Activated naive CD8-positive, alpha-beta T cell treated with anti-CD3 and anti-CD28 coated beads for 36 hours (primary cell): ENCODE results near the gene CCNY. TPM values are rescaled to one million over a fixed set of nuclear protein-coding genes. Genes with fewer than 3 reads are reported as not detected.

Experiments
- DNase-seq: peaks from one replicate; pipeline ENCODE4 v3.0.0; 2021
- H3K27ac Mint-ChIP-seq: one replicate; pipeline ENCODE4 v1.8.0; 2022; ENCODE audit warnings: mild to moderate bottlenecking, moderate library complexity, mixed read lengths
- H3K27me3 Mint-ChIP-seq: one replicate; pipeline ENCODE4 v1.8.0; 2022; ENCODE audit warnings: mild to moderate bottlenecking, mixed read lengths
- H3K36me3 Mint-ChIP-seq: one replicate; pipeline ENCODE4 v1.8.0; 2021; ENCODE audit warnings: mild to moderate bottlenecking, mixed read lengths
- H3K4me1 Mint-ChIP-seq: one replicate; pipeline ENCODE4 v1.8.0; 2021; ENCODE audit warnings: mixed read lengths
- H3K4me3 Mint-ChIP-seq: one replicate; pipeline ENCODE4 v1.8.0; 2022; ENCODE audit warnings: mild to moderate bottlenecking, moderate library complexity, mixed read lengths
- H3K9me3 Mint-ChIP-seq: one replicate; pipeline ENCODE4 v1.8.0; 2022; ENCODE audit warnings: mixed read lengths
- total RNA-seq, 2 experiments: library from RNA; stranded (reverse); gene quantifications; one replicate each; pipeline ENCODE4 v1.2.3, GENCODE V29; 2021

The CCNY gene
- total RNA-seq, 2 experiments from 2014 or later, result 52.1 to 55.2 TPM

- Mint-ChIP-seq H3K9me3 (peaks cover 3% of the 10 kb centered on the region), H3K4me1 (peaks cover 39% of the 10 kb centered on the region), H3K27ac (no peak overlapping the region), H3K27me3 (no peaks in the 10 kb centered on the region), H3K4me3 (no peak overlapping the region), H3K36me3 (peaks cover 12% of the 10 kb centered on the region)
- no peak for DNase-seq
Observed at GRCh38 chr10:35426657-35427056, 90.3 kb downstream of the CCNY start.

- no peaks in the 10 kb centered on the region for H3K27me3 Mint-ChIP-seq
- peaks cover 3% of the 10 kb centered on the region for H3K9me3 Mint-ChIP-seq
- no peak overlapping the region for H3K27ac Mint-ChIP-seq
- no peak for DNase-seq
- H3K4me3 Mint-ChIP-seq, result no peak overlapping the region
- peaks cover 42% of the 10 kb centered on the region for H3K4me1 Mint-ChIP-seq
- H3K36me3 Mint-ChIP-seq, result peaks cover 14% of the 10 kb centered on the region
Observed at GRCh38 chr10:35427543-35427942, 91.2 kb downstream of the CCNY start.

- Mint-ChIP-seq H3K27me3 (no peaks in the 10 kb centered on the region), H3K27ac (no peak overlapping the region), H3K4me1 (peaks cover 43% of the 10 kb centered on the region), H3K36me3 (peaks cover 14% of the 10 kb centered on the region), H3K9me3 (peaks cover 3% of the 10 kb centered on the region), H3K4me3 (no peak overlapping the region)
- no peak for DNase-seq
Observed at GRCh38 chr10:35428521-35428920, 92.2 kb downstream of the CCNY start.

- Mint-ChIP-seq H3K27me3 (no peaks in the 10 kb centered on the region), H3K27ac (no peak overlapping the region), H3K4me3 (no peak overlapping the region), H3K36me3 (peaks cover 41% of the 10 kb centered on the region), H3K9me3 (peaks cover 15% of the 10 kb centered on the region), H3K4me1 (peaks cover 36% of the 10 kb centered on the region)
- DNase-seq, result no peak
Observed at GRCh38 chr10:35432781-35433338, 96.6 kb downstream of the CCNY start.

- Mint-ChIP-seq H3K4me1 (peaks cover 27% of the 10 kb centered on the region), H3K36me3 (peaks cover 40% of the 10 kb centered on the region), H3K27me3 (no peaks in the 10 kb centered on the region), H3K27ac (peak overlapping the region; percentile 73), H3K9me3 (peaks cover 21% of the 10 kb centered on the region), H3K4me3 (no peak overlapping the region)
- DNase-seq, result no peak
Observed at GRCh38 chr10:35433851-35434426, 97.6 kb downstream of the CCNY start.

GRCh38 chr10:35434533-35434932, 98.2 kb downstream of the CCNY start:
- Mint-ChIP-seq H3K4me1 (peaks cover 27% of the 10 kb centered on the region), H3K9me3 (peaks cover 27% of the 10 kb centered on the region), H3K4me3 (no peak overlapping the region), H3K27me3 (no peaks in the 10 kb centered on the region), H3K36me3 (peaks cover 46% of the 10 kb centered on the region), H3K27ac (peak overlapping the region; percentile 20)
- DNase-seq, result no peak

GRCh38 chr10:35435824-35436223, 99.5 kb downstream of the CCNY start:
- Mint-ChIP-seq H3K4me3 (no peak overlapping the region), H3K4me1 (peaks cover 31% of the 10 kb centered on the region), H3K27ac (peak overlapping the region; percentile 43), H3K9me3 (peaks cover 32% of the 10 kb centered on the region), H3K36me3 (peaks cover 55% of the 10 kb centered on the region), H3K27me3 (no peaks in the 10 kb centered on the region)
- no peak for DNase-seq

GRCh38 chr10:35437829-35438228, 101.5 kb downstream of the CCNY start:
- DNase-seq, result no peak
- no peak overlapping the region for H3K27ac Mint-ChIP-seq
- peaks cover 66% of the 10 kb centered on the region for H3K36me3 Mint-ChIP-seq
- H3K9me3 Mint-ChIP-seq, result peaks cover 44% of the 10 kb centered on the region
- H3K4me3 Mint-ChIP-seq, result no peak overlapping the region
- peaks cover 39% of the 10 kb centered on the region for H3K4me1 Mint-ChIP-seq
- H3K27me3 Mint-ChIP-seq, result no peaks in the 10 kb centered on the region

- Mint-ChIP-seq H3K36me3 (peaks cover 74% of the 10 kb centered on the region), H3K27ac (no peak overlapping the region), H3K27me3 (no peaks in the 10 kb centered on the region), H3K4me3 (no peak overlapping the region), H3K4me1 (peaks cover 36% of the 10 kb centered on the region), H3K9me3 (peaks cover 51% of the 10 kb centered on the region)
- DNase-seq, result no peak
Observed at GRCh38 chr10:35438718-35439571, 102.6 kb downstream of the CCNY start.

GRCh38 chr10:35440016-35440415, 103.7 kb downstream of the CCNY start:
- H3K36me3 Mint-ChIP-seq, result peaks cover 73% of the 10 kb centered on the region
- peaks cover 57% of the 10 kb centered on the region for H3K9me3 Mint-ChIP-seq
- no peak for DNase-seq
- no peaks in the 10 kb centered on the region for H3K27me3 Mint-ChIP-seq
- H3K4me3 Mint-ChIP-seq, result no peak overlapping the region
- H3K27ac Mint-ChIP-seq, result no peak overlapping the region
- H3K4me1 Mint-ChIP-seq, result peaks cover 27% of the 10 kb centered on the region

GRCh38 chr10:35442028-35442427, 105.7 kb downstream of the CCNY start:
- Mint-ChIP-seq H3K9me3 (peaks cover 53% of the 10 kb centered on the region), H3K27ac (peak overlapping the region; percentile 88), H3K36me3 (peaks cover 73% of the 10 kb centered on the region), H3K4me3 (peak overlapping the region; percentile 2), H3K27me3 (no peaks in the 10 kb centered on the region), H3K4me1 (peaks cover 35% of the 10 kb centered on the region)
- DNase-seq, result peak; percentile 36

GRCh38 chr10:35442592-35442991, 106.3 kb downstream of the CCNY start:
- H3K9me3 Mint-ChIP-seq, result peaks cover 53% of the 10 kb centered on the region

GRCh38 chr10:35443858-35444257, 107.5 kb downstream of the CCNY start:
- no peak for DNase-seq
- Mint-ChIP-seq H3K9me3 (peaks cover 47% of the 10 kb centered on the region), H3K36me3 (peaks cover 65% of the 10 kb centered on the region), H3K4me3 (no peak overlapping the region), H3K27ac (peak overlapping the region; percentile 46), H3K27me3 (no peaks in the 10 kb centered on the region), H3K4me1 (peaks cover 50% of the 10 kb centered on the region)

More at GRCh38 chr10:35442592-35442991, 106.3 kb downstream of the CCNY start:
- Mint-ChIP-seq H3K27me3 (no peaks in the 10 kb centered on the region), H3K27ac (peak overlapping the region; percentile 88), H3K4me1 (peaks cover 39% of the 10 kb centered on the region), H3K4me3 (peak overlapping the region; percentile 2), H3K36me3 (peaks cover 70% of the 10 kb centered on the region)
- no peak for DNase-seq

GRCh38 chr10:35445150-35445884, 109.0 kb downstream of the CCNY start:
- Mint-ChIP-seq H3K4me1 (peaks cover 65% of the 10 kb centered on the region), H3K4me3 (no peak overlapping the region), H3K36me3 (peaks cover 54% of the 10 kb centered on the region), H3K9me3 (peaks cover 38% of the 10 kb centered on the region), H3K27ac (no peak overlapping the region), H3K27me3 (no peaks in the 10 kb centered on the region)
- DNase-seq, result no peak

- H3K36me3 Mint-ChIP-seq, result peaks cover 43% of the 10 kb centered on the region
- peaks cover 65% of the 10 kb centered on the region for H3K4me1 Mint-ChIP-seq
- no peak for DNase-seq
- no peak overlapping the region for H3K4me3 Mint-ChIP-seq
- H3K27ac Mint-ChIP-seq, result no peak overlapping the region
- no peaks in the 10 kb centered on the region for H3K27me3 Mint-ChIP-seq
- H3K9me3 Mint-ChIP-seq, result peaks cover 29% of the 10 kb centered on the region
Observed at GRCh38 chr10:35446439-35446838, 110.1 kb downstream of the CCNY start.
